ENCODE data around the gene GPBAR1.

DNA sequence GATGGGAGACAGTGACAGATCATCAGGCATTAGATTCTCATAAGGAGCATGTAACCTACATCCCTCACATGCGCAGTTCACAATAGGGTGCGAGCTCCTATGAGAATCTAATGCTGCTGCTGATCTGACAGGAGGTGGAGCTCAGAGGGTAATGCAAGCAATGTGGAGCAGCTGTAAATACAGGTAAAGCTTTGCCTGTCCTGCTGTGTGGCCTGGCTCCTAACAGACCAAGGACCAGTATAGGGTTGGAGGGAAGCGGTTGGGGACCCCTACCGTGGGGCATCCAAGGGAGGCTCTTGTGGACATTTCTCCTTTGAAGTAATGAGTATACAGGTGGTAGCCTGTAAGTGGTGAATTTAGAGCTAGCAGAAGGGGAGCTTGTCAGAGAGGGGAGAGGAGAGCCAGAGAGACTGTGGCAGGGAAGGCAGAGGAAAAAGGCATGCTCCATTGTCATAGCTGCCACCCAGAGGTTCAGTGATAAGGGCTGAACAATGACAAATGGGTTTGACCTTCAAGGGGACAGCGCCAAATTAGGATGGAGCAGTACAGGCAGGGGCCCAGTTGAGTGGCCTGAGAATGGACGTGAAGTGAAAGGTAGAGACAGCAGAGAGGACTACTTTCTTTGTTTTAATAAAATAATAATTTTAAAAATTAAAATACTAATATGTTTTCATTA, 46.7 kb downstream of the GPBAR1 start:
- TF ChIP-seq, protein P1, sequence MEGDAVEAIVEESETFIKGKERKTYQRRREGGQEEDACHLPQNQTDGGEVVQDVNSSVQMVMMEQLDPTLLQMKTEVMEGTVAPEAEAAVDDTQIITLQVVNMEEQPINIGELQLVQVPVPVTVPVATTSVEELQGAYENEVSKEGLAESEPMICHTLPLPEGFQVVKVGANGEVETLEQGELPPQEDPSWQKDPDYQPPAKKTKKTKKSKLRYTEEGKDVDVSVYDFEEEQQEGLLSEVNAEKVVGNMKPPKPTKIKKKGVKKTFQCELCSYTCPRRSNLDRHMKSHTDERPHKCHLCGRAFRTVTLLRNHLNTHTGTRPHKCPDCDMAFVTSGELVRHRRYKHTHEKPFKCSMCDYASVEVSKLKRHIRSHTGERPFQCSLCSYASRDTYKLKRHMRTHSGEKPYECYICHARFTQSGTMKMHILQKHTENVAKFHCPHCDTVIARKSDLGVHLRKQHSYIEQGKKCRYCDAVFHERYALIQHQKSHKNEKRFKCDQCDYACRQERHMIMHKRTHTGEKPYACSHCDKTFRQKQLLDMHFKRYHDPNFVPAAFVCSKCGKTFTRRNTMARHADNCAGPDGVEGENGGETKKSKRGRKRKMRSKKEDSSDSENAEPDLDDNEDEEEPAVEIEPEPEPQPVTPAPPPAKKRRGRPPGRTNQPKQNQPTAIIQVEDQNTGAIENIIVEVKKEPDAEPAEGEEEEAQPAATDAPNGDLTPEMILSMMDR (IDR thresholded peaks at IDR 0.05), result no peak
- no peak for TF ChIP-seq POLR2A (IDR thresholded peaks at IDR 0.05)
